Tibial artery (tissue), 4 donors: ENCODE measurements around the gene FUCA1.
A peak's percentile ranks its signal among the peaks of the same experiment; 100 is the strongest.
"Not testable (repeated sequence)": the region's sequence is repeated elsewhere in the genome, so short reads cannot be mapped to it uniquely, and the experiment has no call there.

Experiments used
- DNase-seq, 2 donors: peaks; one replicate each; pipeline ENCODE4 v3.0.0-alpha.2; 2019
- H3K27ac ChIP-seq, 2 donors: fragments of 200-600 bp; sonication (generic) in 1 of 2; 1 replicate in 1 of 2; 2 replicates in 1 of 2; pipeline ENCODE4 v1.5.1; 2018 to 2019; ENCODE audit warnings: mild to moderate bottlenecking in 1 of 2
- H3K27me3 ChIP-seq, 2 donors: fragments of 200-600 bp; sonication (generic) in 1 of 2; one replicate each; pipeline versions ENCODE4 v1.5.1 to v1.6.0; 2016 to 2019
- H3K36me3 ChIP-seq, 3 donors: fragments of 200-600 bp; sonication (generic) in 2 of 3; one replicate each; pipeline ENCODE4 v1.5.1; 2016 to 2019; ENCODE audit warnings: mild to moderate bottlenecking in 2 of 3
- H3K4me1 ChIP-seq, 4 donors: fragments of 200-600 bp; sonication (generic) in 2 of 4; 1 replicate in 3 of 4; 2 replicates in 1 of 4; pipeline ENCODE4 v1.5.1; 2016 to 2019
- H3K4me3 ChIP-seq, 2 donors: fragments of 200-600 bp; sonication (generic) in 1 of 2; 1 replicate in 1 of 2; 2 replicates in 1 of 2; pipeline ENCODE4 v1.5.1; 2018 to 2019; ENCODE audit warnings: mild to moderate bottlenecking in 2 of 2
- H3K9me3 ChIP-seq, 3 donors: fragments of 200-600 bp; sonication (generic) in 1 of 3; one replicate each; pipeline ENCODE4 v1.5.1; 2016 to 2019
- intact Hi-C: fragments of 100-400 bp; cut with DNase I; formaldehyde crosslinking; loops from one replicate; pipeline ENCODE4 v1.15.0; 2023; ENCODE audit warnings: low total_unique reads
- TF ChIP-seq, protein P1 (sequence below), 2 experiments: fragments of 200-600 bp in 1 of 2; fragments of 450-650 bp in 1 of 2; IDR thresholded peaks; one replicate each; pipeline ENCODE4 v1.5.1; 2017 to 2019; ENCODE audit warnings: antibody characterized with exemption in 2 of 2, mild to moderate bottlenecking in 1 of 2, moderate library complexity in 1 of 2

FUCA1 gene

GRCh38 chr1:23843644-23844043 is 24.4 kb downstream of the FUCA1 start:
- Histone ChIP-seq H3K9me3 (no peaks in the 10 kb centered on the region), H3K4me3 (no peak overlapping the region), H3K4me1 (peaks cover 0 to 4% (median under 1%) of the 10 kb centered on the region in 4 donors), H3K36me3 (peaks cover 22 to 42% (median 38%) of the 10 kb centered on the region in 3 donors), H3K27me3 (no peaks in the 10 kb centered on the region), H3K27ac (no peak overlapping the region)
- no peak for DNase-seq
- intact Hi-C loops: no loop called here
- TF ChIP-seq, protein P1, sequence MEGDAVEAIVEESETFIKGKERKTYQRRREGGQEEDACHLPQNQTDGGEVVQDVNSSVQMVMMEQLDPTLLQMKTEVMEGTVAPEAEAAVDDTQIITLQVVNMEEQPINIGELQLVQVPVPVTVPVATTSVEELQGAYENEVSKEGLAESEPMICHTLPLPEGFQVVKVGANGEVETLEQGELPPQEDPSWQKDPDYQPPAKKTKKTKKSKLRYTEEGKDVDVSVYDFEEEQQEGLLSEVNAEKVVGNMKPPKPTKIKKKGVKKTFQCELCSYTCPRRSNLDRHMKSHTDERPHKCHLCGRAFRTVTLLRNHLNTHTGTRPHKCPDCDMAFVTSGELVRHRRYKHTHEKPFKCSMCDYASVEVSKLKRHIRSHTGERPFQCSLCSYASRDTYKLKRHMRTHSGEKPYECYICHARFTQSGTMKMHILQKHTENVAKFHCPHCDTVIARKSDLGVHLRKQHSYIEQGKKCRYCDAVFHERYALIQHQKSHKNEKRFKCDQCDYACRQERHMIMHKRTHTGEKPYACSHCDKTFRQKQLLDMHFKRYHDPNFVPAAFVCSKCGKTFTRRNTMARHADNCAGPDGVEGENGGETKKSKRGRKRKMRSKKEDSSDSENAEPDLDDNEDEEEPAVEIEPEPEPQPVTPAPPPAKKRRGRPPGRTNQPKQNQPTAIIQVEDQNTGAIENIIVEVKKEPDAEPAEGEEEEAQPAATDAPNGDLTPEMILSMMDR (IDR thresholded peaks at IDR 0.05): no peak

DNA sequence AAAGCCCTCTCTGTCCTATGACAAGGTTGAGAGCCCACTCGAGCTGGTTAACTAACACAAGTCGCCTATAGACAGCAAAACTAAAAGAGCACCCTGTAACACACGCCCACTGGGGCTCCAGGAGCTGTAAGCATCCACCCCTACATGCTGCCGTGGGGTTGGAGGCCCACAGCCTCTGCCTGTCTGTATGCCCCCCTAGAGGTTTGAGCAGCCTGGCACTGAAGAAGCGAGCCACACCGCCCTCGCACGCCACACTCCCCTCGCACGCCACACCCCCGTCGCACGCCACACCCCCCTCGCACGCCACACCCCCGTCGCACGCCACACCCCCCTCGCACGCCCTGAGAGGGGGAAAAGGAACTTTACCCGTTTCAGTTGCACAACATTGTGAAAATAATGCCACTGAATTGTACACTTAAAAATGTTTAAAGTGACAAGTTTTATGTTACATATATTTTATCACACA is 29.7 kb downstream of the FUCA1 start:
- Histone ChIP-seq H3K27me3 (no peaks in the 10 kb centered on the region), H3K4me1 (peaks cover 0 to 13% (median 8%) of the 10 kb centered on the region in 4 donors), H3K9me3 (no peaks in the 10 kb centered on the region), H3K4me3 (peak overlapping the region; percentile 32), H3K36me3 (no peaks in the 10 kb centered on the region), H3K27ac (no peak overlapping the region)
- peak; percentile 49 to 73 for DNase-seq
- intact Hi-C loops: no loop called here
- TF ChIP-seq, protein P1 (IDR thresholded peaks at IDR 0.05): no peak

GRCh38 chr1:23837908-23838307 is 30.2 kb downstream of the FUCA1 start:
- TF ChIP-seq, protein P1 (IDR thresholded peaks at IDR 0.05): no peak
- Histone ChIP-seq H3K4me3 (peak overlapping the region in 1 of 2 donors; percentile 32), H3K4me1 (peaks cover 0 to 13% (median 8%) of the 10 kb centered on the region in 4 donors), H3K27me3 (no peaks in the 10 kb centered on the region), H3K36me3 (no peaks in the 10 kb centered on the region), H3K27ac (no peak overlapping the region), H3K9me3 (no peaks in the 10 kb centered on the region)
- peak in 1 of 2 donors; percentile 65 for DNase-seq
- intact Hi-C loops: no loop called here

DNA sequence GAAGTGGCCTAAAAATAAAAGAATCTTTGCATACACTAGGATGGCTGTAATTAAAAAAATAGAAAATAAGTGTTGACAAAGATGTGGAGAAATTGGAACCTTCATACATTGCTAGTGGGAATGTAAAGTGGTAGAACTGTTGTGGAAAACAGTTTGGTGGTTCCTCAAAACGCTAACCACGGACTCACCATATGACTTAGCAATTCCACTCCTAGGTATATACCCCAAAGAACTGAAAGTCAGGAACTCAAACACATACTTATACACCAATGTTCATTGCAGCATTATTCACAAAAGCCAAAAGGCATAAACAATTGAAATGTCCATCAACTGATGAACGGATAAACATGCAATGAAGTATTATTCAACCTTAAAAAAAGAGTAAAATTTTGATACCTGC is 32.1 kb downstream of the FUCA1 start:
- Histone ChIP-seq H3K4me3 (no peak overlapping the region), H3K9me3 (no peaks in the 10 kb centered on the region), H3K27me3 (no peaks in the 10 kb centered on the region), H3K36me3 (no peaks in the 10 kb centered on the region), H3K27ac (no peak overlapping the region), H3K4me1 (peaks cover 0 to 13% (median 8%) of the 10 kb centered on the region in 4 donors)
- intact Hi-C loops: no loop called here
- TF ChIP-seq, protein P1 (IDR thresholded peaks at IDR 0.05): no peak
- DNase-seq: no peak

GRCh38 chr1:23834156-23834555 is 33.9 kb downstream of the FUCA1 start:
- H3K27ac ChIP-seq, H3K4me3 ChIP-seq, DNase-seq, H3K27me3 ChIP-seq, H3K36me3 ChIP-seq, H3K9me3 ChIP-seq, intact Hi-C loops: not testable (repeated sequence)
- peaks cover 0 to 13% (median 8%) of the 10 kb centered on the region in 4 donors for H3K4me1 ChIP-seq

DNA sequence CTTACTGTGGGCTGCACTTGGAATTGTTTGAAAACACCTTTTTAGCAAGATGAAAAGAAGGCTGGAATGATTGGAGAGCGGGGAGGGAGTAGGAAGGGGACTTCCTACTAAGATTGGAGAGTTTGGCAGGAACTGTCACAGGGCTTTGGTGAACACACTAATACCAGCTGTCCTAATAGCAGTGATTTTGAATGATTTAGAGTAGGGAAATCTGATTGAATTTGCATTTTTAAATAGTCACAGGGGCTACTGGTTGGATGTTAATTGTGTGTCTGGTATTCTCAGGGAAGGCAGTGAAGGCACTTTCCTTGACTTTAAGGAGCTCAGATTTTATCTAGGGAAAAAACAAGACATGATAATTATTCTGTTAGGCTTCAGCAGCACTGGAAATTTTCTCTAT is 40.4 kb downstream of the FUCA1 start:
- H3K27ac ChIP-seq: no peak overlapping the region
- H3K36me3 ChIP-seq: no peaks in the 10 kb centered on the region
- H3K27me3 ChIP-seq: no peaks in the 10 kb centered on the region
- H3K4me3 ChIP-seq: no peak overlapping the region
- H3K4me1 ChIP-seq: peaks cover 0 to 11% (median 9%) of the 10 kb centered on the region in 4 donors
- intact Hi-C loops: no loop called here
- TF ChIP-seq, protein P1 (IDR thresholded peaks at IDR 0.05): no peak
- H3K9me3 ChIP-seq: no peaks in the 10 kb centered on the region
- no peak for DNase-seq

- H3K27ac ChIP-seq, DNase-seq, intact Hi-C loops, H3K27me3 ChIP-seq, H3K9me3 ChIP-seq, H3K36me3 ChIP-seq, H3K4me3 ChIP-seq: not testable (repeated sequence)
- peaks cover 0 to 11% (median 9%) of the 10 kb centered on the region in 4 donors for H3K4me1 ChIP-seq
Measured at GRCh38 chr1:23826590-23826989, 41.5 kb downstream of the FUCA1 start.
